ENCODE measurements around the gene ULK4. TPM values are rescaled to one million over a fixed set of nuclear protein-coding genes. Genes with fewer than 3 reads are reported as not detected.

The ULK4 gene
- polyA plus RNA-seq, 1 experiment = 1.6 TPM

- no peaks in the 10 kb centered on the region for H3K36me3 ChIP-seq (ENCODE audit: control insufficient read depth, insufficient read depth, low read length)
- H3K4me3 ChIP-seq (ENCODE audit: low read depth, low read length) = no peak overlapping the region
- H3K27me3 ChIP-seq (ENCODE audit: control insufficient read depth, insufficient read depth, low read length) = no peaks in the 10 kb centered on the region
- no peak for DNase-seq (ENCODE audit: low read depth)
- no peak for TF ChIP-seq CTCF (IDR thresholded peaks at IDR 0.05; ENCODE audit: insufficient read depth, low read depth, low read length)
- ChIA-PET CTCF (interaction anchor here (0.7 kb wide), 1 partner anchor 389 kb away, joined by 3 read pairs; no protein-coding TSS in a partner anchor), POLR2A (no interaction called here)
These were observed 473.4 kb downstream of the ULK4 start for GRCh38 chr3:41488501-41488900.

DNA sequence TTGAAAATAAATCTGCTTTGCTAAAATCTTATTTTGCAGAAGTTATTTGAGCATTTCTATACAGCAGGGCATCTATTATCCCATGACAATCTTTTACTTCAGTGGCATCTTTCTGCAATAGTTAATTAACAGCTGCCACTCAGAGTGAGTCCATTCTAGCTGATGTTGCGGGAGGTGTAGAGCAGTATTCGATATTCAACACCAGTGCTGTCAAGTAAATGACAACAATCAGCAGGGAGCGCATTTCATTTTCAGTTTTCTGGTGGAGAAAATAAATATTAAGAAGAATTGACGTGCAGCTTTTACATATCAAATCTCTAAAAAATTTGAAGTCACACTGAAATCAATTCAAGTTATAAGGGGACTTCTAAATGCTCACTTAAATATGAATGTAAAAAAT, 476.4 kb downstream of the ULK4 start:
- TF ChIP-seq CTCF (IDR thresholded peaks at IDR 0.05; ENCODE audit: insufficient read depth, low read depth, low read length) = no peak
- ChIA-PET POLR2A (no interaction called here), CTCF (no interaction called here)
- Histone ChIP-seq H3K4me3 (ENCODE audit: low read depth, low read length) (no peak overlapping the region), H3K27me3 (ENCODE audit: control insufficient read depth, insufficient read depth, low read length) (no peaks in the 10 kb centered on the region), H3K36me3 (ENCODE audit: control insufficient read depth, insufficient read depth, low read length) (no peaks in the 10 kb centered on the region)
- DNase-seq (ENCODE audit: low read depth) = no peak

GRCh38 chr3:41482134-41482533, 479.8 kb downstream of the ULK4 start:
- ChIA-PET POLR2A (no interaction called here), CTCF (interaction anchor here (0.6 kb wide), 1 partner anchor 374 kb away, joined by 3 read pairs; no protein-coding TSS in a partner anchor)
- Histone ChIP-seq H3K36me3 (ENCODE audit: control insufficient read depth, insufficient read depth, low read length) (no peaks in the 10 kb centered on the region), H3K4me3 (ENCODE audit: low read depth, low read length) (no peak overlapping the region), H3K27me3 (ENCODE audit: control insufficient read depth, insufficient read depth, low read length) (no peaks in the 10 kb centered on the region)
- no peak for TF ChIP-seq CTCF (IDR thresholded peaks at IDR 0.05; ENCODE audit: insufficient read depth, low read depth, low read length)
- no peak for DNase-seq (ENCODE audit: low read depth)

DNA sequence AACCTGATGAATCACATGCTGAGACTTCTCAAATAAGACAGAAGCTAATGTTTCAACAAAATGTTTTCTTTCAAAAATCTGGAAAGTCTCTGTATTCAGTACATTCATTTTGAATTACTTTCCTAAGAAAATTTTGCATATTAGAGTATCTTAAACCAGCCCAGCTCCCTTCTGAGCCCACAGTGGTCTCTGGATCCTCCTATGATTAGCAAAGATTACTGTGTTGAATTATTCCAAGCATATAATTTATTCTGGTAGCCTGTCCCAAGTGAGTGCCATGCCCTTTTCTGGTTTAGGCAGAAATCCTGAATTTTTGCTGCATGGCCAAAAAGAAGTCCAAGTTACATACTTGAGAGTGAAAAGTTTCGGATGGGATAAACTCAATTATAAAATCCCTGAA, 483.6 kb downstream of the ULK4 start:
- Histone ChIP-seq H3K4me3 (ENCODE audit: low read depth, low read length) (no peak overlapping the region), H3K36me3 (ENCODE audit: control insufficient read depth, insufficient read depth, low read length) (no peaks in the 10 kb centered on the region), H3K27me3 (ENCODE audit: control insufficient read depth, insufficient read depth, low read length) (no peaks in the 10 kb centered on the region)
- ChIA-PET CTCF (no interaction called here), POLR2A (no interaction called here)
- TF ChIP-seq CTCF (IDR thresholded peaks at IDR 0.05; ENCODE audit: insufficient read depth, low read depth, low read length) = no peak
- no peak for DNase-seq (ENCODE audit: low read depth)

- H3K36me3 ChIP-seq (ENCODE audit: control insufficient read depth, insufficient read depth, low read length) = no peaks in the 10 kb centered on the region
- H3K4me3 ChIP-seq (ENCODE audit: low read depth, low read length) = no peak overlapping the region
- ChIA-PET POLR2A (no interaction called here), CTCF (no interaction called here)
- no peak for TF ChIP-seq CTCF (IDR thresholded peaks at IDR 0.05; ENCODE audit: insufficient read depth, low read depth, low read length)
- DNase-seq (ENCODE audit: low read depth) = no peak
- H3K27me3 ChIP-seq (ENCODE audit: control insufficient read depth, insufficient read depth, low read length) = no peaks in the 10 kb centered on the region
These were observed 484.4 kb downstream of the ULK4 start for GRCh38 chr3:41477399-41478014.

All from BJ (cell line).